ENCODE data around the gene LMO1.

LMO1 gene

DNA sequence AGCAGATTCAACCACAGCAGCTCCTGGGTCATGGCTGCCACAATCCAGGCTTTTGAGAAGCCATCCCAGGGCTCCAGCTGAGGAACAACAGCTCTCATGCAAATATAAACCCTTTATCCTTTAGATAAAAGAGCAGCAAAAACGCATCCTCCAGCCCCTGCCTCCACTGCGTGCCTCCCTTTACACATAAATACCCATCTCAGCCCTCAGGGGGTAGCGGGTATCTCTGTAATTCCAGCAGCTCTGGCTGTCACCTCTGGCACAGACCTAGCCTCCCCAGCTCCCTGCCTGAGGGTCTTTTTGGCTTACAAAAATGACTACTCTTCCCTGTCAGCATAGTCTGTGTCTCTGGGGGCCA, 21.6 kb downstream of the LMO1 start:
- TF ChIP-seq, protein P1, sequence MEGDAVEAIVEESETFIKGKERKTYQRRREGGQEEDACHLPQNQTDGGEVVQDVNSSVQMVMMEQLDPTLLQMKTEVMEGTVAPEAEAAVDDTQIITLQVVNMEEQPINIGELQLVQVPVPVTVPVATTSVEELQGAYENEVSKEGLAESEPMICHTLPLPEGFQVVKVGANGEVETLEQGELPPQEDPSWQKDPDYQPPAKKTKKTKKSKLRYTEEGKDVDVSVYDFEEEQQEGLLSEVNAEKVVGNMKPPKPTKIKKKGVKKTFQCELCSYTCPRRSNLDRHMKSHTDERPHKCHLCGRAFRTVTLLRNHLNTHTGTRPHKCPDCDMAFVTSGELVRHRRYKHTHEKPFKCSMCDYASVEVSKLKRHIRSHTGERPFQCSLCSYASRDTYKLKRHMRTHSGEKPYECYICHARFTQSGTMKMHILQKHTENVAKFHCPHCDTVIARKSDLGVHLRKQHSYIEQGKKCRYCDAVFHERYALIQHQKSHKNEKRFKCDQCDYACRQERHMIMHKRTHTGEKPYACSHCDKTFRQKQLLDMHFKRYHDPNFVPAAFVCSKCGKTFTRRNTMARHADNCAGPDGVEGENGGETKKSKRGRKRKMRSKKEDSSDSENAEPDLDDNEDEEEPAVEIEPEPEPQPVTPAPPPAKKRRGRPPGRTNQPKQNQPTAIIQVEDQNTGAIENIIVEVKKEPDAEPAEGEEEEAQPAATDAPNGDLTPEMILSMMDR (IDR thresholded peaks at IDR 0.05; ENCODE audit: borderline replicate concordance, control extremely low read depth, extremely low read depth, insufficient read depth, missing control alignments) = no peak
- DNase-seq (ENCODE audit: low spot score) = no peak
- in situ Hi-C loops (cut with MboI; ENCODE audit: low sequenced_read_pairs, unreplicated experiment) = no loop called here

- DNase-seq (ENCODE audit: low spot score) = no peak
- TF ChIP-seq, protein P1 (IDR thresholded peaks at IDR 0.05; ENCODE audit: borderline replicate concordance, control extremely low read depth, extremely low read depth, insufficient read depth, missing control alignments) = no peak
- in situ Hi-C loops (cut with MboI; ENCODE audit: low sequenced_read_pairs, unreplicated experiment) = no loop called here
These were observed 22.1 kb downstream of the LMO1 start for GRCh38 chr11:8241373-8242117.

DNA sequence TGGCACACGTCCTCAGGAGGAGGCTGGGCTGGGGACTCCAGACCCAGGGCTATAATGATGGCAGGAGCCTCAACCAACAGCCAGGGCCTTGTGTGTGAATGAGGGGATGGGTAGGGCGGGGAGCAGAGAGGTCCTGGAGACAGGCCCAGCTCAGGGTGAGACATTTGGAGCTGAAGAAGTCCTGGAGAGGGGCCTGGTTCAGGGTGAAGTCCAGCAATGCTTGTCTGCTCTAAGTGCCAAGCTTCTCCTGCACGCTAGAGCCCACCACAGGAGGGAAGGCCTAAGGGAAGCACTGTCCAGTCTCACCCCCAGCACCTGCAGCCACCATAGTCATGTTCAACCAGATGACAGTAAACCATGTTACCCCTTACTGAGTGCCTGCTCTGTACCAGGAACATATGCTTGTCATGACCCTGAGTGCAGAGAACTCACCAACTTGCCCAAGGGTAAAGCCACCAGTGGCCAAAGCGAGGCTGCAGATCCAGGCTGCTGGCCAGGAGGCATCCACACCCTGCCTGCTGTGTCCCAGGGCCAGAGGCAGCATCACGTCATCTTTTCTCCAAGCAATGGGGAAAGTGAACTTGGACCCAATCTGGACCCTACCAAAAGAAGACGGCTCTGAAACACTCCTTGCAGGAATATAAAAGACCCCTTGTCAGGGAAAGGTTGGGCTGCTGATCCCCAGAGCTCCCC, 24.0 kb downstream of the LMO1 start:
- in situ Hi-C loops (cut with MboI; ENCODE audit: low sequenced_read_pairs, unreplicated experiment) = no loop called here

GRCh38 chr11:8239040-8239439, 24.6 kb downstream of the LMO1 start:
- in situ Hi-C loops (cut with MboI; ENCODE audit: low sequenced_read_pairs, unreplicated experiment) = no loop called here
- no peak for DNase-seq (ENCODE audit: low spot score)
- TF ChIP-seq, protein P1 (IDR thresholded peaks at IDR 0.05; ENCODE audit: borderline replicate concordance, control extremely low read depth, extremely low read depth, insufficient read depth, missing control alignments) = no peak

More for the DNA sequence above, 24.0 kb downstream of the LMO1 start:
- DNase-seq (ENCODE audit: low spot score) = no peak
- TF ChIP-seq, protein P1 (IDR thresholded peaks at IDR 0.05; ENCODE audit: borderline replicate concordance, control extremely low read depth, extremely low read depth, insufficient read depth, missing control alignments) = no peak

- TF ChIP-seq, protein P1 (IDR thresholded peaks at IDR 0.05; ENCODE audit: borderline replicate concordance, control extremely low read depth, extremely low read depth, insufficient read depth, missing control alignments) = no peak
- in situ Hi-C loops (cut with MboI; ENCODE audit: low sequenced_read_pairs, unreplicated experiment) = no loop called here
These were observed 26.2 kb downstream of the LMO1 start for GRCh38 chr11:8237453-8237852.

GRCh38 chr11:8235925-8236324, 27.8 kb downstream of the LMO1 start:
- DNase-seq (ENCODE audit: low spot score) = no peak
- in situ Hi-C loops (cut with MboI; ENCODE audit: low sequenced_read_pairs, unreplicated experiment) = no loop called here
- TF ChIP-seq, protein P1 (IDR thresholded peaks at IDR 0.05; ENCODE audit: borderline replicate concordance, control extremely low read depth, extremely low read depth, insufficient read depth, missing control alignments) = no peak

More at GRCh38 chr11:8237453-8237852, 26.2 kb downstream of the LMO1 start:
- no peak for DNase-seq (ENCODE audit: low spot score)
